Measurements from ENCODE around the gene INPP4B.

DNA sequence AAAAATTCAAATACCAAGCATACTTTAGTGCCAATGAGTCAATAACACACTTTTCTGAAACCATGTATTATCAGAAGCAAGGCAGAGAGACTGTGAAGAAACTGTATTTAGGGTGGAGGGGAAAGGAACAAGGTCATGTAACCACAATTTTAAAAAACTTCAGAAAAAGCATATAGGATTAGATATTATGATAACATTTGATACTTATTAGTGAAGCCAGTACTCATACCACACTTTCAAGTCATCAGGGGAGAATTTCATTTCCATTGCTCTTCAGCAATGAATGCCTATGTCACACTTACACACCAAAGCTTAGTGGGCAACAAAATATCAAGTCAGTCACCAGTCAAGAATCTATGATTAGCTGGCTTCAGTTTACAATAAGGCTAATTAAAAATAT lies 607.5 kb downstream of the INPP4B start:
- TF ChIP-seq, protein P1, sequence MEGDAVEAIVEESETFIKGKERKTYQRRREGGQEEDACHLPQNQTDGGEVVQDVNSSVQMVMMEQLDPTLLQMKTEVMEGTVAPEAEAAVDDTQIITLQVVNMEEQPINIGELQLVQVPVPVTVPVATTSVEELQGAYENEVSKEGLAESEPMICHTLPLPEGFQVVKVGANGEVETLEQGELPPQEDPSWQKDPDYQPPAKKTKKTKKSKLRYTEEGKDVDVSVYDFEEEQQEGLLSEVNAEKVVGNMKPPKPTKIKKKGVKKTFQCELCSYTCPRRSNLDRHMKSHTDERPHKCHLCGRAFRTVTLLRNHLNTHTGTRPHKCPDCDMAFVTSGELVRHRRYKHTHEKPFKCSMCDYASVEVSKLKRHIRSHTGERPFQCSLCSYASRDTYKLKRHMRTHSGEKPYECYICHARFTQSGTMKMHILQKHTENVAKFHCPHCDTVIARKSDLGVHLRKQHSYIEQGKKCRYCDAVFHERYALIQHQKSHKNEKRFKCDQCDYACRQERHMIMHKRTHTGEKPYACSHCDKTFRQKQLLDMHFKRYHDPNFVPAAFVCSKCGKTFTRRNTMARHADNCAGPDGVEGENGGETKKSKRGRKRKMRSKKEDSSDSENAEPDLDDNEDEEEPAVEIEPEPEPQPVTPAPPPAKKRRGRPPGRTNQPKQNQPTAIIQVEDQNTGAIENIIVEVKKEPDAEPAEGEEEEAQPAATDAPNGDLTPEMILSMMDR (conservative IDR thresholded peaks at IDR 0.05 in 1 of 2, IDR thresholded peaks at IDR 0.05 in 1 of 2; ENCODE audit: low read depth in 1 of 2, low read length in 2 of 2), result no peak
- no peak for TF ChIP-seq EZH2 (IDR thresholded peaks at IDR 0.05; ENCODE audit: low read length, missing control alignments)

Measured in fibroblast of lung (primary cell).